HG03521 (cell line): ENCODE data around the gene CTNNA3.

Experiments used
- ATAC-seq: cut with Tn5 transposase; IDR thresholded peaks from one replicate; pipeline ENCODE4 v1.9.1; 2021; ENCODE audit warnings: mild to moderate bottlenecking, moderate library complexity; ENCODE audit not compliant: unreplicated experiment

Gene CTNNA3

DNA sequence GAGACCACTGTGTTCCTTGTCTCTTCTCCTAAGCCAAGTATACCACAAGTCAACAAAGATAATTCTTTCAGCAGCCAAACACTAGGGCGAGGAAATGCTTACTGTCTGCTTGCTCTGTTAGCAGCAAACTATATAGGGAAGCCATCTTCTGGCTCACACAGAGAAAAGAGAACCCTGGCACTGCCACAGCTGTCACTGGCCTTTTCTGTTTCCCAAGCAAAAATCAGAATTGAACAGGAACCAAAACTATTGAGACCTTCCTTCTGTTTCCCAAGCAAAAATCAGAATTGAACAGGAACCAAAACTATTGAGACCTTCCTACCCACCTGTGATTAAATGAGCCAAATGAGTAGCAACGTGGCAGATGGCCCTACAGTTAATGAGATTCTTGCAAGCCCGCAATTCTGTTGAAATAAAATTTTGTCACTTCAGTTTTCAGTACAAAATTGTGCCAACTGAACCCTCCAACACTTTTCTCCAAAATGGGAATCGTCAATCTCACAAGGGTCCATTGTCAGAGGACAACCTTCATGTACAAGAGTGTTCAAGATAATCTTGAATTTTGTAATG is 715.7 kb downstream of the CTNNA3 start:
- ATAC-seq = no peak

DNA sequence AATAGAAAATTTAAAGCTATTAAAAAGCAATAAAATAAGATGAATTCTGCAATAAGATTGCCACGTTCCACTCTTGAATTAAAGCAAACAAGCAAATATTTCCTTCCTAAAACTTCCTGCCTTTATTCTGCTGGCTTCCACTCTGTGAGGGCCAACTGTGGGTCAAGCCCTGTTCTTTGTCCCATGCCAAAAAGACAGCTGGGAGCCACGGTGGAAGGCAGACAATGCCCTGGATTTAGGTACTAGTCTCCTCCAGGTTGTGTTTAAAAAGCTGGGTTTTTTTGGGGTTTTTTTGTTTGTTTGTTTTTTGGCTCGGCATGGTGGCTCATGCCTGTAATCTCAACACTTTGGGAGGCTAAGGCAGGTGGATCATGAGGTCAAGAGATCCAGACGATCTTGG is 731.0 kb downstream of the CTNNA3 start:
- ATAC-seq = no peak

DNA sequence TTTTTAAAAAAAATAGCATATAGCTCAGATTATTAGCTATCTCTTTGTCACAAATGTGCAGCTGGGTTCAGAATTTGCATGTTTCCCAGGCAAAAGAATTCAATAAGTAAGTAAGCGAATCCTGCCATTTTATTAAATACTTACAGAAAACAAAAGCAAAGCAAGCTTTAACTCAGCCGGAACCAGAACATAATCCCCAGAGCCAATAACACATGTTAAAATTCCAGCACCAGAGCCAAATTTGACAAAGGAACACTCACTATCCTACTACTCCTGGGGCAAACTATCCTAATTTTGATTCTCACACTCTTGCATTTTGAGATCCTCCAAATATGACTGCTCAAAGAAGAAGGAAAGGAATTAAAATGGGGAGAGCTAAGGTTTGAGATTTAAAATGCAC is 737.5 kb downstream of the CTNNA3 start:
- no peak for ATAC-seq

DNA sequence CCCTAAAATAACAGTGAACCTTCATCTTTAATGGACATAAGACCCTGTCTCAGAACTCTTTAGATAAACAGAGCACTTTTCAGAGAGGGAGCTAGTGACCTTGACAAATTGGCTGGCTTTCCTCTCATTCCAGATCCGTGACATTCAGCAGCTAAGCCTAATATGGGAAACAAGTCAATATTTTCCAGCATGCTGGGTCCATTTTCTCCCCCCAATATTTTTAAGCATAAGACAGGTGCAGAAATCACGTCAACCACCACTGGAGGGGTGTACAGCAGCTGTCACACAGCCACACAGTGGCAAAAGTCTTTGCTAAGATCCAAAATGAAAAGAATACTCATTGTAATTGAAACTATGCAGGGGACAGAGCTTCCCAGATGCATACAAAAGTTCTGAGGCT is 744.1 kb downstream of the CTNNA3 start:
- ATAC-seq = no peak

DNA sequence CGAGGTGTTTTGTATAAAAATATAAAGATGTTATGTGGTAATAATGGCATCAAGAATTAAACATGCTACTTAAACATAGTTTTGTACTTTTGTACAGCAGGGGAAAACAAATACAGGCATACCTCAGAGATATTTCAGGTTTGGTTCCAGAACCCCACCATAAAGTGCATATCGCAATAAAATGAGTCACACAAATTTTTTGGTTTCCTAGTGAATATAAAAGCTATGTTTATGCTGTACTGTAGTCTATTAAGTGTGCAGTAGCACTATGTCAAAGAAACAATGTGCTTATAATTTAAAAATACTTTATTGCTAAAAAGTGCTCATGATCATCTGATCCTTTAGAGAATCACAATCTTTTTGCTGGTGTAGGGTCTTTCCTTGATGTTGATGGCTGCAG is 752.4 kb downstream of the CTNNA3 start:
- no peak for ATAC-seq

DNA sequence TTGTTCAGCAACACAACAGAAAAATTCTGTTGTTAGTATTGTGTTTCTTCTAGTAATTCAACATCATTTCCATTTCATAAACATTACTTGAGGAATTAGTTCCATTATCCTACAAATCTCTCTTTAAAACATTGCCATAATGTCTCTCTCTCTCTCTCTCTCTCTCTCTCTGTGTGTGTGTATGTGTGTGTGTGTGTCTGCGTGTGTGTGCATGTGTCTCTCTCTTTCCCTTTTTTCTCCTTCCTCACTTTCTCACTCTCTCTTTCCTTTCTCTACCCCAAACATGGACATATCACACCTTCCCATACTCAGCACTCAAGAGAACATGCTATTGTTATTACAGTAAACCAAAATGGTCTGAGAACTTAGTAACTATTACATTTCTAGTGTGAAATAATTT is 753.6 kb downstream of the CTNNA3 start:
- ATAC-seq = no peak

DNA sequence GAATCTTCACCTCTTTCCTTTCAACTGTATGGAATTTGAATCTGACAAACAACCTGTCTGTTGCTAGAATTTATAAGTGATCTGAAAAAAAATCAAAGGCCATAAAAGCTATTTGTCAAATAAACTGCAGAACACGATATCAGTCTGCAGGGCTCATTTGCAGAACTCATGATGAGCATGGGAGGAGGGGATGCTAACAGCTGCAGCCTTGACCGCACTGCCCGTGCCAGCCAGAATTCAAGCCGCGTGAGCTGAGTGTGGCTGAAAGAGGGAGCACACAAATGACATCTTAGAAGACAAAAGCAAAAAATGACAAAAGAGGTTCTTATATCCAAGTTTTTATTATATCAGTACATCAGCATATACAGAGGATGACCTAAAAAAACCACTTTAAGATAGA is 754.5 kb downstream of the CTNNA3 start:
- no peak for ATAC-seq

DNA sequence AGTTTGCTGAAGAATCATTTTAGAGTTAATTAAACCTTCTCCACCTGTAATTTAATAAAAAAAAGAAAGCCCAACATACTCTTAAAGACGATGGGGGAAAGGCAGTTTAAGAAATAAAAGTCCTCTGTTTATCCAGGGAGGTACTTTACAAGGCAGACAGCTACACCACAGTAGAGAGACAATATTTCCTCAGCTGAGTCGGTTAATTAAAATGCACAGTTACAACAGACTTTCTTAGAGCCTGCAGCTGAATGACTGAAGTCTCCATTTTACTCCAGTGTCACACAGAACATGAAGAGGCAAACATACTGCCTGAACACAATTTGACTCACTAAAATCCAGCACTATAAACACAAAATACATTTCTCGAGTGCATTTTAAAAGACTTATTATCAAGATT is 755.0 kb downstream of the CTNNA3 start:
- no peak for ATAC-seq

DNA sequence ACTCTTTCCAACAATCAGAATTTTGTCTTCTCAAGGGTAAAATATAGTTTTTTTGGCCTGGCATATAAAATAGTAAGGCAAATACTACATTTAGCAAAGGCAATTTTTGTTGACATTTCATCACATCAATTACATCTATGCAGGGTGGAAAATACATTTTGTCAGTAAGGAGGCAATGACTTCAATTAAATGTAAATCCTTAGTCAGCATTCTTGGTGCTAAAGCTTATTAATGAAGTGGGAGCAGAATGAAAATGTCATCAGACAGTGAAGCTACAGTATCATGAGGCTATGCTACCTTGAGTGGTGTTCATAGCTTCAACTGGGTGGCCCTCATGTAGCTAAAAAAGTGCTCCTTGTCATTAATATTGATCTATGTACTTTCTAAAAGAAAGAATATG is 761.3 kb downstream of the CTNNA3 start:
- no peak for ATAC-seq

DNA sequence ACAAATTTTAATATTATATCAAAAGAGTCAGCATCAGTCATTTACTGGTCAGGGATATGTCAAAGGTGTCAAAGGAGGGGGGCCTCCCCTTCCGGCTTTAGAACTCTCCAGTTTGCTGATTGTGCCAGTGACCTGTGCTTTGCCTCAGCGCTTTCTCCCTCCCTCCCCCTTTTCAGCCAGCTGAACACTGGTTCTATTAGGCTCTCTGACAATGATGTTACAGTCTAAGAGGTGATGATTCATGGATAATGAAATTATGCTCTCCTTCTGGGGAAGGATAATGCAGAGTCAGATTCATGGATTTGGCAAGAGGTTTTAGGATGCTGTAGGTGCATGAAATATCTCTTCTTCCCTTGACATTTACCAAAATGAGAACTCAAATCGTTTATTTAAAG is 764.0 kb downstream of the CTNNA3 start:
- ATAC-seq = no peak

DNA sequence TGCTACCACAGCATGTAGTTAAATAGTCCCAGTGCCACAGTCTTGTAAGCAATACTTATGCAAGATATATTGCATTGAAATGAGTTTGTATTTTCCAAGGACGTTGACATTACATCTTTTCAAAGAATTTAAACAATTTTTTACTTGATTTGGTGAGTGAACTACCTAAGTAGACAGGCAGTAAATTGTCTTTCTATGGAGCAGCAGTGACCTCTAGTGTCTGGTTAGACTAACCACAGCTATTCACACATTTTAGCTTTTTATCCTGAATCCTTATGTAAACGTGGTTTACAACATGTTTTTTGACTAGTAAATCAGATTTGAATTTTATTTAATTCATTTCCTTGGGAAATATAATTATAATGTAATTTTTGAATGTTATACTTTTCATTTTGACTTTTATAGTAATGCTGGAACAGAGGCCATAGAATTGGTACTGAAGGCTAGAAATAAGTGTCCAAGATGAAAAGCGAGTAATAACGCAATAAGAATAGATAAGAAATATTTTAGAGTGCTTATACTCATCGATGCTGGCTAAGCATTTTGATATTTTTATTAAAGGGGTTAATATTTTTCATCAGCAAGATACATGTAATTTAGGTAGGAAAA is 764.6 kb downstream of the CTNNA3 start:
- ATAC-seq = peak; percentile 72

DNA sequence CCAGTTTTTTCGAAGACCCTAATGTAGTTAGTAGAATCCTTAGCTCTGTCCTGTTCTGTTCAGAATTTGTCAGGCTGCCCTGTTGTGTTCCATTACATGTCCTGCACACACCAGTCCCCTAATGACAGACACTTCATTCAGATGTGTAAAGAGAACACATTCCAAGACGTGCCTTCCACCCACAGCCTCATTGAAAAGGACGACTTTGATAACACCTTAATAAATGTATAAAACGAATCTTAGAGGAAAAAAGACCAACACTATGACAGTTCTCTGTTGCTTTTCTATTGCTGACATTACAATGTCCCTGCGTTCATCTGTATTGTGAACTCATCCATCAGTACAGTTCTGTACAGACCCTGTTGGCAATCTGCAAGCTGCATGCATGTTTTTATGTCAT is 766.6 kb downstream of the CTNNA3 start:
- no peak for ATAC-seq

DNA sequence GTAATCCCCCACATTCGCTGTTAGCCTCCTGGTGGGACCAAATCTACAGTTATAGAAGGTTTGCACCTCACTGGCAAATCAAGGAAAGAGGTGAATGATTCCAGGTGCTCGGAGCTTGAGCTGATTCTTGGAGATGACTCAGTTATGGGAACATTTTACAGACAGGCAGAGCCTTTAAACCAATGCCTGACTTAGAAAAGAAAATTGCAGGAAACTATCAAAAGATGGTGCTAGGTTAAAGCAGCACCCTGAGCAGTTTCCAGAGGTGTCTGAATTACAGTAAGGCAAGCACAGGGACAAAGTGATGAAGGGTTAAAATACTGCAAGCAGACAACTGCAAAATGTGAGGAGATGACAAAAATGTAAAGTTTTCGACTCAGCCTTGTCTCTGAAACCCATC is 767.2 kb downstream of the CTNNA3 start:
- ATAC-seq = no peak

DNA sequence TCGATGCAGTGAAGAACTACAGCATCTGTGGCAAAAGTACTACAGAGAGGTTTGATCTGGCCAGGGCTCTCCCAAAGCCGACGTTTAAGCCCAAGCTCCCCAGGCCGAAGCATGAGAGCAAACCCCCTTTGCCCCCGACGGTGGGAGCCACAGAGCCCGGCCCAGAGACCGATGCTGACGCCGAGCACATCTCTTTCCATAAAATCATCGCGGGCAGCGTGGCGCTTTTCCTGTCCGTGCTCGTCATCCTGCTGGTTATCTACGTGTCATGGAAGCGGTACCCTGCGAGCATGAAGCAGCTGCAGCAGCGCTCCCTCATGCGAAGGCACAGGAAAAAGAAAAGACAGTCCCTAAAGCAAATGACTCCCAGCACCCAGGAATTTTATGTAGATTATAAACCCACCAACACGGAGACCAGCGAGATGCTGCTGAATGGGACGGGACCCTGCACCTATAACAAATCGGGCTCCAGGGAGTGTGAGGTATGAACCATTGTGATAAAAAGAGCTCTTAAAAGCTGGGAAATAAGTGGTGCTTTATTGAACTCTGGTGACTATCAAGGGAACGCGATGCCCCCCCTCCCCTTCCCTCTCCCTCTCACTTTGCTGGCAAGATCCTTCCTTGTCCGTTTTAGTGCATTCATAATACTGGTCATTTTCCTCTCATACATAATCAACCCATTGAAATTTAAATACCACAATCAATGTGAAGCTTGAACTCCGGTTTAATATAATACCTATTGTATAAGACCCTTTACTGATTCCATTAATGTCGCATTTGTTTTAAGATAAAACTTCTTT is 767.8 kb downstream of the CTNNA3 start:
- ATAC-seq = no peak

DNA sequence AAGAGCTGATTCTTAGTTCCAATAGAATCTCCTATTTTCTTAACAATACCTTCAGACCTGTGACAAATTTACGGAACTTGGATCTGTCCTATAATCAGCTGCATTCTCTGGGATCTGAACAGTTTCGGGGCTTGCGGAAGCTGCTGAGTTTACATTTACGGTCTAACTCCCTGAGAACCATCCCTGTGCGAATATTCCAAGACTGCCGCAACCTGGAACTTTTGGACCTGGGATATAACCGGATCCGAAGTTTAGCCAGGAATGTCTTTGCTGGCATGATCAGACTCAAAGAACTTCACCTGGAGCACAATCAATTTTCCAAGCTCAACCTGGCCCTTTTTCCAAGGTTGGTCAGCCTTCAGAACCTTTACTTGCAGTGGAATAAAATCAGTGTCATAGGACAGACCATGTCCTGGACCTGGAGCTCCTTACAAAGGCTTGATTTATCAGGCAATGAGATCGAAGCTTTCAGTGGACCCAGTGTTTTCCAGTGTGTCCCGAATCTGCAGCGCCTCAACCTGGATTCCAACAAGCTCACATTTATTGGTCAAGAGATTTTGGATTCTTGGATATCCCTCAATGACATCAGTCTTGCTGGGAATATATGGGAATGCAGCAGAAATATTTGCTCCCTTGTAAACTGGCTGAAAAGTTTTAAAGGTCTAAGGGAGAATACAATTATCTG is 768.6 kb downstream of the CTNNA3 start:
- ATAC-seq = no peak

DNA sequence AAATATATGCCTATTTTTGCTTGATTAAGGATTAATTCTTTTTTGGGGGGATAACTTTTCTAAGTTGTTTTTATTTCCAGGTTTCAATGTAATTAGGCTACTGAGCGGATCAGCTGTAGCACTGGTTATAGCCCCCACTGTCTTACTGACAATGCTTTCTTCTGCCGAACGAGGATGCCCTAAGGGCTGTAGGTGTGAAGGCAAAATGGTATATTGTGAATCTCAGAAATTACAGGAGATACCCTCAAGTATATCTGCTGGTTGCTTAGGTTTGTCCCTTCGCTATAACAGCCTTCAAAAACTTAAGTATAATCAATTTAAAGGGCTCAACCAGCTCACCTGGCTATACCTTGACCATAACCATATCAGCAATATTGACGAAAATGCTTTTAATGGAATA is 769.2 kb downstream of the CTNNA3 start:
- ATAC-seq = no peak

DNA sequence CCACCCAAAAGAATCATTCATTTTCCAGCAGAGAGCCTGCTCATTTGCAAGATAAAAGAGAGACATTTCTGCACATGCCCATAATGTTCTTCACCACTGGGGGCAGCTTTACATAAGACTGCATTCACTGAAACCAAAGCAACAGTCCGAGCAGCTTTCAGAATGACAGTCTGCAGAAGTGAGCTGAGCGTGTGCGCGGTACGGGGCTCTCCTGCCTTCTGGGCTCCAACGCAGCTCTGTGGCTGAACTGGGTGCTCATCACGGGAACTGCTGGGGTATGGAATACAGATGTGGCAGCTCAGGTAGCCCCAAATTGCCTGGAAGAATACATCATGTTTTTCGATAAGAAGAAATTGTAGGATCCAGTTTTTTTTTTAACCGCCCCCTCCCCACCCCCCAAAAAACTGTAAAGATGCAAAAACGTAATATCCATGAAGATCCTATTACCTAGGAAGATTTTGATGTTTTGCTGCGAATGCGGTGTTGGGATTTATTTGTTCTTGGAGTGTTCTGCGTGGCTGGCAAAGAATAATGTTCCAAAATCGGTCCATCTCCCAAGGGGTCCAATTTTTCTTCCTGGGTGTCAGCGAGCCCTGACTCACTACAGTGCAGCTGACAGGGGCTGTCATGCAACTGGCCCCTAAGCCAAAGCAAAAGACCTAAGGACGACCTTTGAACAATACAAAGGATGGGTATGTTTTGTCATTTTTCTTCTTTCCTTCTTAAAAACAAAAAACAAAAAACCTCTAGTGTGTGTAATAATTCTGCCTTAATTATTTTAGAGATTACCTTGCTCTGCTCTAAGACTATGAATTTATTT is 769.9 kb downstream of the CTNNA3 start, which contains the start of gene LRRTM3:
Gene LRRTM3 (plus strand): TSS at position 141 of the 820 bp plus-strand sequence.
- peak; percentile 100 for ATAC-seq

DNA sequence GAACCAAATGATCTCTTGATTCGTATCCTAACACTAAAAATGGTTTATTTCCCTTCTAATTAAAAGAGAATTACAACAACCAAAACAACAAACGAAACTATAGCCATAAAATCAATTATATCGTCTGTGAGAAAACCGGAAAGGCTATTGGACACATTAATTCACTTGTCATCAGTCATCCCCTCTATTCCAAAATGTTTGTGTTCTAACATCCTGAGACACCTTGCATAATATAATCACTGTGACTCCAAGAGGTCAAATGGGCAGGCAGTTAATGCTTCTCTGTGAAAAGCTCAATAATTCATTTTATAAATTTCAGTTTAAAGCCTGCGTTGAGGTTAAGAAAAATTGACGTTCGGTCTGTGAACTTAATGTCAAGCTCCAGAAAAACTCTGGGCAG is 770.6 kb downstream of the CTNNA3 start:
- no peak for ATAC-seq

DNA sequence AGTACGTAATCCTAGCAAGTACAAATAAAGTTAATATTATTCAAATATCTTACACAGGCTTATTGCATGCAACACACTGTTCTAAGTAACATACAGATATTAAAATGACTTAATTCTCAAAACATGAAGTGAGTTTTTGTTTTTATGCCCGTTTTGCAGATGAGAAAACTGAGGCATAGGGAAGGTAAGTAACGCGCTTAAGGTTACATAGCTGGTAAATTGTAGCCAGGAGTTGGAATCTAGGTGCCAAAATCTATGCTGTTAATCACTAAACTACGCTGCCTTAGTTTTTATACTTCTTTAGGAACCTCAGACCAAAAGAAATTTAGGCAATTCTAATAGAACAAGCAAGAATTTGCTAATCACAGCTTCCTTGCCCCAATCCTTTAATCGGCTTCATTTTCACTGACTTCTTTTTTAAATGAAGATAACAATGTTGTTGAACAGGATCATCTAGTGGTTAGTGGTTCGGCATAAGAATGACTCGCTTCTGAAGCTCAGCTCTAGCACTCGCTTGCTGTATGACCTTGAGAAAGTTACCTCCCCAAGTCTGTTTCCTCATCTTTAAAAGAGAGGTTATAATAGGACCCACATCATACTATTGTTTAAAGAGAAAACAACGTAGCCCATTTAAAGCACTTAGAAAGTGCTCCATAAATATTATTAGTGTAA is 771.2 kb downstream of the CTNNA3 start:
- ATAC-seq = no peak

DNA sequence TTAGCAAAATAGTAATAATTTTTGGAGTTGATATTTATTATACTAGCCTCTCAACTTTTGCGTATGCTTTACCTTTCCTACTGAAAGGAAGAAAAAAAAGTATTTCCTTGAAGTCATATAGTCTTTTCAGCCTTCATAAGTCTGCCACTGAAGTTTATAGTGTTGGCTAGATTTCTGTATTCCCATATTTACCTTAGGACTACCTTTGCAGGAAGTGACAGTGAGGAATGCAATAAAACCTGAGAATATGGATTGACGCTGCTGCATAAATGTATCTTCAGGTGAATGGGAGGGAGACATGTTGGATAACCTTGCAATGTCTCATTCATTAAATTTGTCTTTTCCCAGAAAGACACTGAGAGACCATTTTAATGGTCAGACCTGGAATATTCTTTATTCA is 776.7 kb downstream of the CTNNA3 start:
- no peak for ATAC-seq
